ENCODE measurements around the gene SLC35D2.
"Not testable (repeated sequence)": the region's sequence is repeated elsewhere in the genome, so short reads cannot be mapped to it uniquely, and the experiment has no call there.

SLC35D2 gene

DNA sequence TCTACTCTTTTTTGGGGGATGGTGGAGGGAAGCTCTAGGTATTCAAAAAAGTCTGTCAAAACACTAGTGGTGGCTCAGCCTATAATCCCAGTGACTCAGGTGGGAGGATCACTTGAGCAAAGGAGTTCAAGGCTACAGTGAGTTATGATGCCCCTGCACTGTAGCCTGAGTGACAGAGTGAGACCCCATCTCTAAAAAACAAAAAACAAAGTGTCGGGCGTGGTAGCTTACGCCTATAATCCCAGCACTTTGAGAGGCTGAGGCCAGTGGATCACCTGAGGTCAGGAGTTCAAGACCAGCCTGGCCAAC lies 15.8 kb upstream of the SLC35D2 start:
- DNase-seq, result no peak

DNA sequence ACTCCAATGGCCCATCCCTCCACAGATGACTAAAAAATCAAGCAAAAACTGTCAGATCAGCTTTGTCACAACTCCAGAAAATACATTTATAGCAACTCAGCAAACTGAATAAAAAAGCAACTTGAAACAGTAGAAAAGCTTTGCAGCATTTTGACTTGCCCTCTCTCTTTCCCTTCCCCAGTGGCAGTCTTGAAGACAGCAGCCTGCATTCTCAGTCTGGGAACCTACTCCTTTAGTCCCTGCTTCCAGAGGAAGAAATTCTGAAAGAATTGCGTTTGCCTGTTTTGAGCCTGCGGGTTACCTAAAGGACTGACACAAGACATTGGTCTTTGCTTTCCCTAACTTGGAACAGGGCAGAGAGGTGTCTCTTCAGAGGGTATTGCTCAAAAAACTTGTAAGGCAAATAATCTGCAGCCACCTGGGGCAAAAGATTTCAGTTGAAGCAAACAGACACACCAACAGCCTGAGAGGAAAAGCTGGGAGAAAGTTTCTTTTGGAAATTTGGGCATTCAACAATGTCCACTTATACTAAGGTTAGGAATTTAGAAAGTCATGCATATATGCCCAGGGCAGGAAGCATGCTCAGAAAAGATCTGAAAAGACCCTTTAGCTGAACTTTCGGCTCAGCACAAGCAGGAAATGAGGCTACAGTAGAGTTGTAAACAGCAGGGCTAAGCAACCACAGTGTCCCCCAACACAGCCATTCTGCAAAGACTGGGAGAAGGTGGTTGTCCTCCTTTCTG lies 15.2 kb upstream of the SLC35D2 start:
- DNase-seq, result no peak

DNA sequence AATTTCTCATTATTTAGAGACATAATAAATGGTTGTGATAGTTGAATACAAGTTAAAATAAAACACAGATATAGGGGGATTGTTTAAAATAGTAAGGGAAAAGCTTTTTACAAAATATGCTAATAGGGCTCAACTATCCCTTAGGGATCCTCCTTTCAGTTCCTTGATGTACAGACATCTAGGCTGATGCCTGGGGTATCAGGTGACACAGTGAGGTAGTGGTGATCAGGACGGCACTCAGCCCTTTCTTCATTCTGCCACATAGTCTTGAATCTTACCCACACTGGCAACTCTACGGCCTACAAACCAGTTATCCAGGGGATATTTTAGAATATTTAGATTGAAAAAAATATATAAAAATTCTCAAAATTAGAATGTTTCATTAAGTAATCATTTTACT lies 12.5 kb upstream of the SLC35D2 start:
- DNase-seq, result no peak

DNA sequence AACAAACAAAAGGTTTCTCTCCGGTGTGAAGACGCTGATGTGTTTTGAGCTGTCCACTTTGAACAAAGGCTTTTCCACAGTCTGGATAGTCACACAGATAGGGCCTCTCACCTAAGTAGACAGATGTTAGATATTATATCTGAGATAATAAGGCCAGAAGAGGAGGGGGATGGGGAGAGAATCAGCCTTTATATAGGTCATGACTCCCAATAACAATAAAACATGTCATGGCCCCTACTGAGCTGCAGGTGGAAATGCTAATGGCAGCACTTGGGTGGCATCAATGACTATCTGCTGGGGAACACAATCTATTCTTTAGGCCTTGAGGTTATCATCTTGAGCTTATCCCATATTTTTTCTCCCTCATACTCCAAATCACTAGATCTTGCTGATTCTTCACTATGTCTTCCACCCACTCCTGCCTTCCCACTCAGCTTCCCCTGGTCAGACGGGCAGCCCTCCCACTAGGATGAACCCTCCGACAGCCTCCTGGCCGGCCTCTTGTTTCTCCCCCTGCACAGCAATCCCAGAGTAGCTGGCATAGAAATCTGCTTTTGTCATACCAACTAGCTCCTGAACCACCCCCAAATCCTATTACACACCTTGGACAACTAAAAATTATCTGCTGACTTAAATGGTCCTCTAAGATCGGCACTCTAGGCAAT lies 11.5 kb upstream of the SLC35D2 start:
- no peak for DNase-seq

DNA sequence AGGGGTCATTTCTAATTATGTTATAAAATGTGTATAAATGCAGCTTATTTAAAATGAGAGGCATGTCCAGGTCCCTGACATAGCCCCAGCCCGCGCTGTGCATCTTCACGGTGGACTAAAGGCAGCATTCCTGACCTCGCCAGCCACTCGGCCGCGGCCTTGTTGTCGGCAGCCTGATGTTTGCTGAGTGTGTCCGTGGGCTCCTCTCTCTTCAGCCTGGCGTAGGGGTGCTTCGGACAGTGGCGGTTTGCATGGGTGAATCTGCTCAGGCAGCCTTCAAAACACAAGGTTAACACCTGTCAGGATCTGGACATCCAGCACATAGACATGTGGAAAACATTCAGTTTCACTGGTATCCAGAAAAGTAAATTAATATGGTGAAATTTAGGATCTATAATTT lies 8.8 kb upstream of the SLC35D2 start:
- no peak for DNase-seq

DNA sequence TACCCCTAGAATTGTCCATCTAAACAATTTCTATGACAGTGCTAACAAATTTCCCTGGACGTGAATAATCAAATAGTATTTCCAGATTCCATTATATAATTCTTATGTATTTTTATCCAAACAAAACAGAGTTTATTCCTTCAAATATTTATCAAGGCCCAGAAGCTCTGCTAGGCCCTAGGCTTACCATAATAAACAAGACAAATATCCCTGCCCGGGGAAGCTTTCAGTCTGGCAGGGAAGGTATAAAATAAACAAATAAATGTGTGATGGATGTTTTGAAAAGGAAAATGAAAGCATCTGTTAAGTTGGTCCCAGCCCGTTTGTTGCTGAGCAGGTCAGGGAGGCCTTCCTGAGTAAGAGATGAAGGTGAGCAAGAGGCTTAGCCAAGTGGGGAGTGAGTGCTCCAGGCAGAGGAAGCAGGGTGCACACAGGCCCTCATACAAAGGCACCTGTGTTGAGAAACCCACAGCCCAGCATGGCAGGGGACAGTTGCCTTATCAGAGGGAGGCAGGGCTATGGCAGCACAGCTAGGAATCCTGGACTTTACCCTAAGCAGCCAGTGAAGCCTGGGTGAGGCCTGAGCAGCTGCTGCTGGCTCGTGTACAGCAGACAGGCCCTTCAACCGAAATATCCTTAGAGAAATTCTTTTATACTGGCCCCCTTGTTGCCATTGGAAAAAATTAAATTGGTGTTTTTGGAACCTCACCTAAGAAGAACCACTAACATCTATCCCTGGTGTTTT lies 7.7 kb upstream of the SLC35D2 start:
- DNase-seq, result no peak

DNA sequence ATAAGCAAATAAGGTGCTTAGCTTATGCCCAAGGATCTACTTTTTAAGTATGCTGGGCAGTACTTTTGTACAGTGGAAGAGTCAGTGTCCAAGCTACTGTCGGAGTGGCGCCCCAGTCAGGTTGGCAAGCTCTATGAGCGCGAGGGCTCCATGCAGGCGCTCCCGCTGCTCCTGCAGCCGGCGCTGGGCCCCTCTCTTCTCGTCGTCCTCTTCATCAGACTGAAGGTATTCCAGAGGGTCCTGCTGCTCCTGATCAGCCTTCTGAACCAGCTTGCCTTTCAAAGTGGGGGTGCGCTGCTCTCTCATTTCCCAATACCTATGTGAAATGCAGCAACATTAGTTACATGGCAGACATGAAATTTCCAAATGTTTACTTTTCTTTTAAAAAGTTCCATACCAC lies 4.6 kb upstream of the SLC35D2 start:
- no peak for DNase-seq

DNA sequence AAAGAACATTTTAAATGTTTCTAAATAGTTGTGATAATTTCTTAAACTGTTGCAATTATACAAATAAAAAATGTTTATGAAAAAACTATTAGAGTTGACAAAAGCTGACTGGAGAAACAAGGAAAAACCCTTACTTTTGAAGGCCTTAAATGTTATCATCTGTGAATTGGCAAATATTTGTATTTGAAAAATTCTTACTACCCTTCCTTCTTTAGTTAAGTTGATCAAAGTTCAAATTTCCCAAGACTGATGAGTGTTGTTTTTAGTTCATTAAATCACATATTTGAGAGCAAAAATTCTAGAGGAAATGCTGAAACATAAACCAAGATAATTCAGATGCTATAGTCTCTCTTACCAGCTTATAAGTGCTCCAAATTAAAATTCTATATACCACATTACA lies 2.6 kb upstream of the SLC35D2 start:
- no peak for DNase-seq

DNA sequence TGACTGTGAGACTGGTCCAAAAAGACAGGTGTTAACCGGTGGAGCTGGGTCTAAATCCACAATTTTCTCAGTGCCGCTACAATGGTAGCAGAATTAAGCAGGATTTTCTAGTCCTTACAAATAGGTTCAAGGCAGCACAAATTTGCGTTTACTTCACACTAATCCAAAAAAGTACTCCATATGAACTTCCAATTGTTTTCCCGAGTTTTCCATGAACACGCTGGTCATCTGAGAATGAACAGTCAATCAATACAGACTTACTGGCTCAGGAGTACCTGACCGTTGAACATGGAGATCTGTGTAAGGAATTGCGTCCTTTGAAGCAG lies 709 bp downstream of the SLC35D2 start:
- DNase-seq, result no peak

DNA sequence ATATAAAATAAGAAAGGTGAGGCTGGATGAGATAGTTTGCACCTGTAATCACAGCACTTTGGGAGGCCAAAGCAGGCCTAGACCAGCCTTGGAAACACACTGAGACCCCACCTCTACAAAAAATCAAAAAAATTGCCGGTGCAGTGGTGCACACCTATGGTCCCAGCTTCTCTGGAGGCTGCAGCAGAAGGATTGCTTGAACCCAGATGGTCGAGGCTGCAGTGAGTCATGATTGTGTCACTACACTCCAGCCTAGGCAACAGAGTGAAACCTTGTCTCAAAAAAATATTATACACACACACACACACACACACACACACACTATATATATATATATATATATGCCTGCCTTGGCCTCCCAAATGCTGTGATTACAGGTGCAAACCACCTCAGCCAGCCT lies 1.3 kb downstream of the SLC35D2 start:
- no peak for DNase-seq

DNA sequence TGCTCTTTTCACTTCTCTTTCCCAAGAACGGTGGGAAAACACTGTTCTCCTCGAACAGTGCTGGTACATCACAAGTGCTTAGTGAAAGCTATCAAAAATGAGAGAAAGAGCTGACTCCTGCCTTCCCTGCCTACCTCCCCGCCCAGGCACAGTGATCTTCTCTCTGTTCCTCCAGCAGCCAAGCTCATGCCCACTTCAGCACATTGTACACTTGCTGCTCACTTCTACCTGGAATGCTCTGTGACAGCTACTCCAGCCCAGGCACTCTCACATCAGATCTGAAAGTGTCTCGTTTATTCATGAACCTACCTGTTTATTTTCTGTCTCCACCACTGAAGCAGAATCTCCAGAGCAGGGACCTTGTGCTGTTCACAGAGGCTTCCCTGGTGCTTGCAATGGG lies 1.8 kb downstream of the SLC35D2 start:
- DNase-seq, result no peak

DNA sequence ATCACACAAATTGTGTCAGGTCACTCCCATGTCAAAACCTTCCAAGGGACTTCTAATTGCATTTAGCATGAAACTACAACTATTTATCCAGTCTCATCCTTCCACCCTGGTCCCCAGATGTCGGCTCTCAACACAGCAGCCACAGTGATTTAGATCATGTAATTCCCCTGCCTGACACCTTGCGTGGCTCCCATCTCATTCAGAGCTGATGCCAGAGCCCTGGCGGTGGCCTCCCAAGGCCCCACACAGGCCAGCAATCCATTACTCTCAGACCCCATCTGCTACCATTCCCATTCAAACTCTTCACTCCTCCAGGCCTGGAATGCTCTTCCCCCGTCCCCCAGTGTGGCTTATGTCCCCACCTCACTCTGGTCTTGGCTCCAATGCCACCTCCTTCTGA lies 2.4 kb downstream of the SLC35D2 start:
- DNase-seq, result no peak

DNA sequence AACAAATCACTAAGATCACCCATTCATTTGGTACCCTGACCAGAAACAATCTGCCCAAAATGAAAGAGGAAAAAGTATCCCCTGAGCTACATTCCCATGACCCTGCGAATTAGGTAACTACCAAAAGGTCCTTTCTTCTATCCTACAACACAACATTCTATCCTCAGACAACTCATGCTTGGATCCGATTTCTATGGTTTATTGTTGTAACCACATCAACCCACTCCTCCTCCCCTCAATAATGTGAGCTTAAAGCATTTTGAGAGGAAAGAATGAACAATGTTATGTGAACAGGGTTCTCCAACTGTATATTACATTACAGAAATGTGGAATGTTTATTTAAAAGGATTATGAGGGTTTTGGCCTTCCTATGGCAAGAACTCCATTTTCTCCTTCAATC lies 4.0 kb downstream of the SLC35D2 start:
- DNase-seq, result no peak

DNA sequence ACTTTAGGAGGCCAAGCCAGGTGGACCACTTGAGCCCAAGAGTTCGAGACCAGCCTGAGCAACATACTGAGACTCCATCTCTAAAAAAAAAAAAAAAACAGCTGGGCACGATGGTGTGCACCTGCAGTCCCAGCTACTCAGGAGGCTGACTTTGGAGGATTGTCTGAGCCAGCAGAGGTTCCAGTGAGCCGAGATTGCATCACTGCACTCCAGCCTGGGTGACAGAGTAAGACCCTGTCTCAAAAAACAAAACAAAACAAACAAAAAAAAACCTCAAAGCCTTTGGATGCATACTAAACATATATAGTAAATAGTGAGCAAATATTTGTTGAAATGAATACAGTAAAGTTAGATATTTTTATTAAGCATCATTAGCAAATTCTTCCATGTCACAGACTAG lies 5.3 kb downstream of the SLC35D2 start:
- DNase-seq, result no peak

DNA sequence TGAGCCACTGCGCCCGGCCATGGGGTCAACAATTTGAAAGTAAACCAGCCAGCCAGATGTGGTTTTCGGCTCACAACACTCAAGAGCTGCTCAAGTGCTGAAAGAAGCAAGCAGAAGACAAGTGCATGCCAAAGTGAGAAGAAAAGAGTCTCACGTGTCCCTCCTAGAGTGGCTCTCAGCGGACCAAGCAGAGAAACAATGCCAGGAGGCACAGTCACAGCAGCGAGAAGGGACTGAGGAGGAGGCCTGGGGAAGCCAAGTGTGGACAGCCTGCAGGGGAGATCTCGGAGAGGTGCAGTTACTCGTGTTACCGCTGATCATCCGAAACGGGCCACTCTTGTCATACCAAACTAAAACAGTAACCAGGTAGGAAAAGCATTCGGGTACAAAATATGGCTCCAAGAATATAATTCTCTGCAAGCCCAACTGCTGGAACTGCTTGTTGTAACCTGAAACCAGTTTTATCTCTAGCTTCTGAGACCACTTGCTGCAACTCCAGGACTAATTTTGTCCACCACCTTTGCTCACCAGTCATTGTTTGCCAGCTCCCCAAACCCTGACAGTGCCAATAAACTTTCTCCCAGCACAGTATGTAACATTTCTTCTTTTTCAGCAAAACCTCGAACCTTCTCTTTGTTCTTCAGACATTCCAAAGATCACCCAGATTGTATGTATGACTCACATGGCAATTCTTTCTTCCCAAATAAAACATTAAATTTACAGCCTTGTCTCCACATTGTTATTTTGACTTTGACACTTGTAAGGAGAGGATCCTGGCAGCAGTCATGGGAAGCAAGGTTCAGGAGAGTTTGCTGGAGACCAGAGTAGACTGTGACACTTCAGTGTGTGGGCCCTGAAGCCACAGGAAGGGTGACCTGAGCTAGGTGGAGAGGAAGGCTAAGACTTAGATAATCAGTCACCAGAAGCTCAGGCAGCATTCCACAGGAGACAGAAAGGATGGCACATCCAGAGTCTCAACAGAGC lies 6.3 kb downstream of the SLC35D2 start:
- no peak for DNase-seq

DNA sequence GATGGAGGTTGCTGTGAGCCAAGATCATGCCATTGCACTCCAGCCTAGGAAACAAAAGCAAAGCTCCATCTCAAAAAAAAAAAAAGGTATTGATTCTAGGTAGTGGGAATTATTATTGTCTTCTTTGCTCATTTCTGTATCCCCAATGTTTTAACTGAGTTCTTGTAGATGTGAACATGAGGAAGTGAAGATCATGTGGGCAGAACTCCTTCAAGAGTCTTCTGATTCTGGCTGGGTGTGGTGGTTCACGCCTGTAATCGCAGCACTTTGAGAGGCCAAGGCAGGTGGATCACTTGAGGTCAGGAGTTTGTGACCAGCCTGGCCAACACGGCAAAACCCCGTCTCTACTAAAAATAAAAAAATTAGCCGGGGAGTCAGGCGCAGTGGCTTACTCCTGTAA lies 8.0 kb downstream of the SLC35D2 start:
- not testable (repeated sequence) for DNase-seq

DNA sequence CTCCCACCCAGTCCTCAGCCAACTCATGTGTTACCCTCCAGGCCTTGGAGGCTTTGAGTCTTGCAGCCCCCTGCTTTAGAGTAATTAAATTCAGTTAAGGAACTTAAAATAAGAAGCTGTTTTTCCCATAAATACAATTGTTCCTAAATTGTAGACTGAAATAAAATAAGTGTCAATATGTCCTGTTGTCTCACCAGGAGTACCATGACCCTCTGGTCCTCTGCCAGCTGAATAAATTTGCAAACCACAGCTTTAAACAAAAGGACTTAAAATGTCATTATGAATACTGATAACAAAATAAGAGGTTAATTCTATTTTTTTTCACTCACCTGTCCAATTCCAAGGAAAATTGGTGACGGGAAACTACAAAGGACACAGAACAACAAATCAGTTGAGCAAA lies 15.6 kb downstream of the SLC35D2 start:
- DNase-seq, result no peak

DNA sequence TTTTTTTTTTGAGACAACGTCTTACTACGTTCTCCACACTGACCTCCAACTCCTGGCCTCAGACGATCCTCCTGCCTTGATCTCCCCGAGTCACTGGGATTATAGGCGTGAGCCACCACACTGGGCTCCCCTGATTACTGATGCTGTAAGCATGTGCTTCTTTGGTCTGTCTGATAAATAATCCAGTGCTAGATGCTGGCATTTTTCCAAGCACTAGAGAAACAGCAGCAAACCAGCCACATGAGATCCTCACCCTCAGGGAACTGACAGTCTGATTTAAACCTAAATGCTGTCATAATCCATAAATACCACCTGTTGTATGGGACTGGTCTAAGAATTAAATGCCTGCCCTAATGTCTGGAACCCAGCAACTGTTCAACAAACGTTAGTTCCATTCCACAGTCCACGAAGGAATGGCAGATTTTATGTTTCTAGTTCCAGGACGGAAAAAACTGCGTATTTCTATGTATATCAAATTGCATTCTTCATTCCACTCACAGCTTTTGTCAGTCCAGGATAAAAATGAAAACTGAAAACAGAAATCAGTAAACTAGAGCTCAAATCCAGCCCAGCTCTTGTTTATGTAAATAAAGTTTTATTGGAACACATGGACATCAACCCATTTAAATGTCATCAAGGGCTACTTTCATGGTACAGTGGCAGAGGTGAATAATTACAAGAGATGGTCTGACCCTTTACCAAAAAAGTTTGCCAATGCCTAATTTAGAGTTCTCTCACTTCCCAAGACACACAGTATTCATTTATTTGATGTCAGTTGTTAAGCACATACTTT lies 20.1 kb downstream of the SLC35D2 start:
- no peak for DNase-seq

DNA sequence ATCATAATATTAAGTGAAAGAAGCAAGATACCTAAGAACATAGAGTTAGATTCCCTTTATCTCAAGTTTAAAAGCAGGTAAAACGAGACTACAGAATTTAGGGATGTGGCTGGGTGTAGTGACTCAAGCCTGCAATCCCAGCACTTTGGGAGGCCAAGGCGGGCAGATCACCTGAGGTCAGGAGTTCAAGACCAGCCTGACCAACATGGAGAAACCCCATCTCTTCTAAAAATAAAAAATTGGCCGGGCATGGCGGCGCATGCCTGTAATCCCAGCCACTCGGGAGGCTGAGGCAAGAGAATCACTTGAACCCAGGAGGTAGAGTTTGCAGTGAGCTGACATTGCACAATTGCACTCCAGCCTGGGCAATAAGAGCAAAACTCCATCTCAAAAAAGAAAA lies 21.4 kb downstream of the SLC35D2 start:
- not testable (repeated sequence) for DNase-seq

DNA sequence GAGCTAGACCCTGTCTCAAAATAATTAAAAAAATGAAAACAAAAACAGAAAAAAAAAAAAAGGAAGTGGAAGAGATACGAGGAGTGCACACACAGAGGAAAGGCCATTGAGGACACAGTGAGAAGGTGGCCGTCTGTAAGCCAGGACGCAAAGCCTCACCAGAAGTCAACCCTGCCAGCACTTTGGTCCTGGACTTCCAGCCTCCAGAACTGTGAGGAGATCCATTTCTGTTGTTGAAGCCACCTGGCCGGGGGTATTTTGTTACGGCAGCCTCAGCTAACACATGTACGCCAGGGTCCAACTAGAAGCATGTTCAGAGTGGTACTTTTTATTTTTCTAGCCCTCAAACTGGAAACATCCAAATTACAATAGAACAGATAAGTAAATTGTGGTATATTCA lies 21.8 kb downstream of the SLC35D2 start:
- DNase-seq, result no peak

DNA sequence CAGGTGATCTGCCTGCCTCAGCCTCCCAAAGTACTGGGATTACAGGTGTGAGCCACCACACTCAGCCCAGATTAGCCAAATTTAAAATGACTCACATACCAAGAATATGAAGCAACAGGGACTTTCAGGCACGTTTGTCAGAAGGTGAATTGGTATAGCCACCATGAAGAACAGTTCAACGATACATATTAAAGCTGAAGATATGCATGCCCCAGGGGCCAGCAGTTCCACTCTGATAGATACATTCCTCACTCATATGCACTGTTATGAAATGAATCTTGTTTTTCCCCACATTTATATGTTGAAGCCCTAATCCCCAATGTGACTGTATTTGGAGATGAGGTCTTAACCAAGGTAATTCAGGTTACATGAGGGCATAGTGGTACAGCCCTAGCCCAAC lies 22.5 kb downstream of the SLC35D2 start:
- DNase-seq, result no peak

DNA sequence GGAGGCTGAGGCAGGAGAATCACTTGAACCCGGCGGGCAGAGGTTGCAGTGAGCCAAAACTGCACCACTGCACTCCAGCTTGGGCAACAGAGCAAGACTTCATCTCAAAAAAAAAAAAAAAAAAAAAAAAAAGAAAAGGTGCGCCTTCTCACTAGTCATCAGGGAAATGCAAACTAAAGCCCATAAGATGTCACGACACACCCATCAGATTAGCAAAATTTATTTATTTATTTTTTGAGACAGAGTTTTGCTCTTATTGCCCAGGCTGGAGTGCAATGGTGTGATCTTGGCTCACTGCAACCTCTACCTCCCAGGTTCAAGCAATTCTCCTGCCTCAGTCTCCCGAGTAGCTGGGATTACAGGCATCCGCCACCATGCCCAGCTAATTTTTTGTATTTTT lies 23.0 kb downstream of the SLC35D2 start:
- not testable (repeated sequence) for DNase-seq

DNA sequence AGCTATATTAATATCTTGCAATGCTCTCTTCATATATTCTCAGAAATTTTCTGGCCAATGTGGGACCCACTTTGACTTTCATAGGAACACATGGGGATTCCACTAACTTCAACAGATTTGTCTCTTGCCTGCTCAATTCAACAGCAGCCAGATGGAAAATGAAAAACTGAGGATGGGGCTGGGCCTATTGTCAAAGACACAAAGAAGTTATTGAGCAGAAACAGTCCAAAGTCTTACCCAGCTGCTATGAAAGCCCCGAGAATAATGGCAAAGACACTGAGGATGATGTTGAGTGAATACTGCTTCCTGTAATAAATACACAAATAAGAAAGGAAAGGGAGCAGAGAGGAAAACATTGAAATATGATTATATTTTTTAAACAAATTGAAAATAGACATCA lies 32.6 kb downstream of the SLC35D2 start:
- DNase-seq, result no peak
